Hippocampal formation (tissue), 2 donors: Measurements from ENCODE around the gene DYNC2LI1.
"Not testable (repeated sequence)": the region's sequence is repeated elsewhere in the genome, so short reads cannot be mapped to it uniquely, and the experiment has no call there.

Experiments used
- DNase-seq, 2 donors: peaks; one replicate each; lab custom pipeline; 2025; lab: John Stamatoyannopoulos, UW

DYNC2LI1 gene

GRCh38 chr2:43773876-43774613, at the start of gene DYNC2LI1:
DYNC2LI1 (plus strand) TSS chr2:43774039; CDS start chr2:43774139, 100 bp downstream.
- DNase-seq = peak; percentile 86 to 90

- DNase-seq = no peak
These were observed 48.9 kb upstream of the DYNC2LI1 start for GRCh38 chr2:43724728-43725526.

GRCh38 chr2:43725711-43726246, 48.1 kb upstream of the DYNC2LI1 start:
- DNase-seq = no peak

- not testable (repeated sequence) for DNase-seq
These were observed 46.7 kb upstream of the DYNC2LI1 start for GRCh38 chr2:43726961-43727633.

- DNase-seq = no peak
These were observed 46.2 kb upstream of the DYNC2LI1 start for GRCh38 chr2:43727634-43728014.

- DNase-seq = no peak
These were observed 44.2 kb upstream of the DYNC2LI1 start for GRCh38 chr2:43729491-43730174.

GRCh38 chr2:43731211-43731610, 42.6 kb upstream of the DYNC2LI1 start:
- no peak for DNase-seq

- no peak for DNase-seq
These were observed 37.2 kb upstream of the DYNC2LI1 start for GRCh38 chr2:43736637-43737036.

GRCh38 chr2:43737097-43737854, 36.6 kb upstream of the DYNC2LI1 start:
- DNase-seq = no peak

GRCh38 chr2:43737855-43738254, 36.0 kb upstream of the DYNC2LI1 start:
- DNase-seq = no peak

GRCh38 chr2:43738257-43738656, 35.6 kb upstream of the DYNC2LI1 start:
- no peak for DNase-seq

GRCh38 chr2:43743706-43744105, 30.1 kb upstream of the DYNC2LI1 start:
- DNase-seq = no peak

- no peak for DNase-seq
These were observed 28.4 kb upstream of the DYNC2LI1 start for GRCh38 chr2:43745457-43745856.

GRCh38 chr2:43748333-43748732, 25.5 kb upstream of the DYNC2LI1 start:
- no peak for DNase-seq

- DNase-seq = no peak
These were observed 24.3 kb upstream of the DYNC2LI1 start for GRCh38 chr2:43749583-43749982.

- no peak for DNase-seq
These were observed 22.3 kb upstream of the DYNC2LI1 start for GRCh38 chr2:43751476-43751990.

- no peak for DNase-seq
These were observed 21.5 kb upstream of the DYNC2LI1 start for GRCh38 chr2:43752302-43752701.

GRCh38 chr2:43754180-43754579, 19.7 kb upstream of the DYNC2LI1 start:
- DNase-seq = no peak

GRCh38 chr2:43758739-43759138, 15.1 kb upstream of the DYNC2LI1 start:
- no peak for DNase-seq

GRCh38 chr2:43759195-43759594, 14.6 kb upstream of the DYNC2LI1 start:
- no peak for DNase-seq

- no peak for DNase-seq
These were observed 11.6 kb upstream of the DYNC2LI1 start for GRCh38 chr2:43762286-43762685.
